ENCODE data around the gene WFDC9.
"Not testable (repeated sequence)": the region's sequence is repeated elsewhere in the genome, so short reads cannot be mapped to it uniquely, and the experiment has no call there.

The WFDC9 gene

GRCh38 chr20:45589725-45590124, 41.4 kb downstream of the WFDC9 start:
- no peak for DNase-seq

- DNase-seq: no peak
These were observed 42.3 kb downstream of the WFDC9 start for GRCh38 chr20:45588800-45589199.

GRCh38 chr20:45585986-45586385, 45.1 kb downstream of the WFDC9 start:
- DNase-seq: not testable (repeated sequence)

GRCh38 chr20:45584294-45584693, 46.8 kb downstream of the WFDC9 start:
- DNase-seq: not testable (repeated sequence)

GRCh38 chr20:45583502-45583901, 47.6 kb downstream of the WFDC9 start:
- DNase-seq: no peak

GRCh38 chr20:45581702-45582101, 49.4 kb downstream of the WFDC9 start:
- DNase-seq: no peak

- no peak for DNase-seq
These were observed 51.9 kb downstream of the WFDC9 start, which contains the start of gene WFDC8 for GRCh38 chr20:45579184-45579583. TSS of gene WFDC8 (minus strand) at chr20:45579284. CDS start at chr20:45579247, 37 bp downstream.

GRCh38 chr20:45578231-45578630, 52.9 kb downstream of the WFDC9 start:
- DNase-seq: no peak

GRCh38 chr20:45576995-45577394, 54.1 kb downstream of the WFDC9 start:
- DNase-seq: no peak

- no peak for DNase-seq
These were observed 55.2 kb downstream of the WFDC9 start for GRCh38 chr20:45575931-45576330.

- not testable (repeated sequence) for DNase-seq
These were observed 61.4 kb downstream of the WFDC9 start for GRCh38 chr20:45569650-45570049.

GRCh38 chr20:45564760-45565276, 66.3 kb downstream of the WFDC9 start:
- no peak for DNase-seq

All from NCI-H2029 (cell line).